ENCODE data around the gene MAD1L1.

Gene MAD1L1

GRCh38 chr7:2112261-2113198 lies 120.2 kb downstream of the MAD1L1 start (continued):
- TF ChIP-seq TSHZ2 (CRISPR knock-in tag; IDR thresholded peaks at IDR 0.05), result no peak
- TF ChIP-seq TOX (CRISPR knock-in tag; IDR thresholded peaks at IDR 0.05; ENCODE audit: borderline replicate concordance), result no peak
- TF ChIP-seq CREB5 (CRISPR knock-in tag; IDR thresholded peaks at IDR 0.05; ENCODE audit: low read depth), result no peak
- TF ChIP-seq ZNF8 (CRISPR knock-in tag; IDR thresholded peaks at IDR 0.05), result no peak
- no peak for TF ChIP-seq GLIS3 (CRISPR knock-in tag; IDR thresholded peaks at IDR 0.05)
- TF ChIP-seq CSRNP3 (CRISPR knock-in tag; IDR thresholded peaks at IDR 0.05), result no peak
- no peak for TF ChIP-seq ARNTL (CRISPR knock-in tag; IDR thresholded peaks at IDR 0.05; ENCODE audit: borderline replicate concordance, low read depth)
- no peak for TF ChIP-seq BACH2 (CRISPR knock-in tag; IDR thresholded peaks at IDR 0.05; ENCODE audit: borderline replicate concordance)
- no peak for TF ChIP-seq ZFP30 (CRISPR knock-in tag; IDR thresholded peaks at IDR 0.05)

GRCh38 chr7:2111568-2111967 lies 121.2 kb downstream of the MAD1L1 start:
- ATAC-seq, result no peak
- TF ChIP-seq ZFP3 (CRISPR knock-in tag; IDR thresholded peaks at IDR 0.05), result no peak
- no peak for TF ChIP-seq ZNF8 (CRISPR knock-in tag; IDR thresholded peaks at IDR 0.05)
- TF ChIP-seq TSHZ2 (CRISPR knock-in tag; IDR thresholded peaks at IDR 0.05), result no peak
- TF ChIP-seq ZFP30 (CRISPR knock-in tag; IDR thresholded peaks at IDR 0.05), result no peak
- no peak for TF ChIP-seq TOX (CRISPR knock-in tag; IDR thresholded peaks at IDR 0.05; ENCODE audit: borderline replicate concordance)
- no peak for TF ChIP-seq PATZ1 (CRISPR knock-in tag; IDR thresholded peaks at IDR 0.05; ENCODE audit: borderline replicate concordance)
- TF ChIP-seq PPARA (CRISPR knock-in tag; IDR thresholded peaks at IDR 0.05; ENCODE audit: borderline replicate concordance), result no peak
- no peak for TF ChIP-seq GLIS3 (CRISPR knock-in tag; IDR thresholded peaks at IDR 0.05)
- no peak for TF ChIP-seq CREB5 (CRISPR knock-in tag; IDR thresholded peaks at IDR 0.05; ENCODE audit: low read depth)
- TF ChIP-seq ZNF70 (CRISPR knock-in tag; IDR thresholded peaks at IDR 0.05), result no peak
- TF ChIP-seq ZC3H10 (CRISPR knock-in tag; IDR thresholded peaks at IDR 0.05), result no peak
- TF ChIP-seq ESRRG (CRISPR knock-in tag; IDR thresholded peaks at IDR 0.05), result no peak
- no peak for TF ChIP-seq CSRNP3 (CRISPR knock-in tag; IDR thresholded peaks at IDR 0.05)
- TF ChIP-seq CSDC2 (CRISPR knock-in tag; IDR thresholded peaks at IDR 0.05), result no peak
- TF ChIP-seq OSR1 (CRISPR knock-in tag; IDR thresholded peaks at IDR 0.05), result no peak
- no peak for TF ChIP-seq SNAI2 (CRISPR knock-in tag; IDR thresholded peaks at IDR 0.05)
- TF ChIP-seq RARB (CRISPR knock-in tag; IDR thresholded peaks at IDR 0.05), result no peak
- no peak for TF ChIP-seq TCF4 (CRISPR knock-in tag; IDR thresholded peaks at IDR 0.05; ENCODE audit: borderline replicate concordance)

Data from SK-N-SH treated with all-trans-retinoic acid at 6 μM for 48 hours (cell line).